ENCODE data around the gene CAPN12. TPM values are rescaled to one million over a fixed set of nuclear protein-coding genes. Genes with fewer than 3 reads are reported as not detected.

CAPN12 gene
- total RNA-seq, 2 donors from 2014 or later = 5.2 to 5.7 TPM

- Histone ChIP-seq H3K9ac (ENCODE audit: low read depth in 2 of 2, low read length in 2 of 2) (peak overlapping the region; percentile 58 to 77), H3K4me1 (peaks cover 33% of the 10 kb centered on the region), H3K9me3 (no peaks in the 10 kb centered on the region), H3K27ac (peak overlapping the region; percentile 89), H3K36me3 (no peaks in the 10 kb centered on the region), H3K27me3 (no peaks in the 10 kb centered on the region), H3K4me3 (no peak overlapping the region)
- intact Hi-C loops (cut with DNase I) = loop anchor here (5.0 kb wide), 1 partner anchor 36 kb away; the partner anchor contains the start of gene ACTN4
- DNase-seq = no peak
- TF ChIP-seq, protein P1, sequence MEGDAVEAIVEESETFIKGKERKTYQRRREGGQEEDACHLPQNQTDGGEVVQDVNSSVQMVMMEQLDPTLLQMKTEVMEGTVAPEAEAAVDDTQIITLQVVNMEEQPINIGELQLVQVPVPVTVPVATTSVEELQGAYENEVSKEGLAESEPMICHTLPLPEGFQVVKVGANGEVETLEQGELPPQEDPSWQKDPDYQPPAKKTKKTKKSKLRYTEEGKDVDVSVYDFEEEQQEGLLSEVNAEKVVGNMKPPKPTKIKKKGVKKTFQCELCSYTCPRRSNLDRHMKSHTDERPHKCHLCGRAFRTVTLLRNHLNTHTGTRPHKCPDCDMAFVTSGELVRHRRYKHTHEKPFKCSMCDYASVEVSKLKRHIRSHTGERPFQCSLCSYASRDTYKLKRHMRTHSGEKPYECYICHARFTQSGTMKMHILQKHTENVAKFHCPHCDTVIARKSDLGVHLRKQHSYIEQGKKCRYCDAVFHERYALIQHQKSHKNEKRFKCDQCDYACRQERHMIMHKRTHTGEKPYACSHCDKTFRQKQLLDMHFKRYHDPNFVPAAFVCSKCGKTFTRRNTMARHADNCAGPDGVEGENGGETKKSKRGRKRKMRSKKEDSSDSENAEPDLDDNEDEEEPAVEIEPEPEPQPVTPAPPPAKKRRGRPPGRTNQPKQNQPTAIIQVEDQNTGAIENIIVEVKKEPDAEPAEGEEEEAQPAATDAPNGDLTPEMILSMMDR (IDR thresholded peaks at IDR 0.05) = no peak
Measured at GRCh38 chr19:38682872-38683392, 61.3 kb downstream of the CAPN12 start.

DNA sequence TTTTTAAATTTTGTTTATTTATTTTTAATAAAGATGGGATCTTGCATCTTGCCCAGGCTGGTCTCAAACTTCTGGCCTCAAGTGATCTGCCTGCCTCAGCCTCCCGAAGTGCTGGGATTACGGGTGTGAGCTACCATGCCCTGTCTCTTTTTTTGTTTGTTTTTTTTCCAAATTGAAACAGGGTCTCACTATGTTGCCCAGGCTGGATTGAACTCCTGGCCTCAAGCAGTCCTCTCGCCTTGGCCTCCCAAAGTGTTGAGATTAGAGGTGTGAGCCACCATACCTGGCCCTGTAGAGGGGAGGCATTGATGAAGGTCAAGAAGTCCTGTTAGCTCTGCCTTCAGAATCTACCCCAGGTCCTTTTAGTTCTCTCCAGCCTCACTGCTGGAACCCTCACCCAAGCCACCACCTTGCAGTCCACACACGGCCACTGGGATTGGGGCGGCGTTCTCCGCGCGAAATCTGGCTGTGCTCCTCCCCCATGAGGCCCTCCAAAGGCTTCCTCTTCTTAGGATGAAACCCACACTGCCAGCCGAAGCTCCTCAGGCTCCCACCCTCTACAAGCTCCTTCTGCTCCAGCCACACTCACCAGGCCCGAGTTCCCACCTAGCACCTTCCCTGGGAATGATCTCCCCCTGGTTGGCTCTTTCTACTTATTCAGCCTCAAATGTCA lies 61.9 kb downstream of the CAPN12 start:
- Histone ChIP-seq H3K4me3 (no peak overlapping the region), H3K9me3 (no peaks in the 10 kb centered on the region), H3K4me1 (peaks cover 33% of the 10 kb centered on the region), H3K27me3 (no peaks in the 10 kb centered on the region), H3K9ac (ENCODE audit: low read depth in 2 of 2, low read length in 2 of 2) (peak overlapping the region; percentile 58 to 77), H3K27ac (peak overlapping the region; percentile 89), H3K36me3 (no peaks in the 10 kb centered on the region)
- TF ChIP-seq, protein P1 (IDR thresholded peaks at IDR 0.05) = no peak
- intact Hi-C loops (cut with DNase I) = loop anchor here (5.0 kb wide), 1 partner anchor 35 kb away; the partner anchor contains the start of gene ACTN4
- DNase-seq = no peak

Other genes with a start within 250 kb of the CAPN12 start
- 1 to 10 TPM; 2.6 to 4.9 TPM for gene MAP4K1, start 126.5 kb downstream of the CAPN12 start, total RNA-seq
- 100 to 1,000 TPM; 367 to 445 TPM for gene EIF3K, start 125.3 kb downstream of the CAPN12 start, total RNA-seq
- 1,000 to 10,000 TPM; 1,019 to 1,060 TPM for gene ACTN4, start 96.8 kb downstream of the CAPN12 start, total RNA-seq
- gene LGALS7, start 29.0 kb upstream of the CAPN12 start, total RNA-seq = not detected
- gene LGALS7B, start 44.7 kb upstream of the CAPN12 start, total RNA-seq = not detected
- gene LGALS4, start 68.5 kb upstream of the CAPN12 start, total RNA-seq = 1,000 to 10,000 TPM; 6,357 to 8,309 TPM
- 100 to 1,000 TPM; 264 to 335 TPM for gene ECH1, start 87.3 kb upstream of the CAPN12 start, total RNA-seq
- 100 to 1,000 TPM; 305 to 418 TPM for gene HNRNPL, start 105.5 kb upstream of the CAPN12 start, total RNA-seq
- gene RINL, start 133.8 kb upstream of the CAPN12 start, total RNA-seq = 1 to 10 TPM; 3.6 to 5.1 TPM
- 10 to 100 TPM; 28.0 to 32.9 TPM for gene SIRT2, start 155.1 kb upstream of the CAPN12 start, total RNA-seq
- 10 to 100 TPM; 40.7 to 52.4 TPM for gene NFKBIB, start 155.5 kb upstream of the CAPN12 start, total RNA-seq
- not detected for gene CCER2, start 167.7 kb upstream of the CAPN12 start, total RNA-seq
- 10 to 100 TPM; 27.2 to 37.2 TPM for gene SARS2, start 186.3 kb upstream of the CAPN12 start, total RNA-seq
- 100 to 1,000 TPM in 1 of 2 donors, 10 to 100 TPM in 1; 38.0 to 107 TPM for gene MRPS12, start 186.5 kb upstream of the CAPN12 start, total RNA-seq
- 1 to 10 TPM; 1.7 to 1.9 TPM for gene FBXO17, start 231.3 kb upstream of the CAPN12 start, total RNA-seq